ENCODE measurements around the gene NCK1.

GRCh38 chr3:136932523-136932922, 70.5 kb downstream of the NCK1 start:
- TF ChIP-seq ZNF274 (IDR thresholded peaks at IDR 0.05; ENCODE audit: low read depth, low read length) = no peak
- no peak for TF ChIP-seq YY1 (IDR thresholded peaks at IDR 0.05; ENCODE audit: insufficient read depth, insufficient read length)
- TF ChIP-seq SUZ12 (IDR thresholded peaks at IDR 0.05; ENCODE audit: extremely low read depth, insufficient read depth, insufficient read length) = no peak

All from NT2/D1 (cell line).